Kidney epithelial cell (primary cell): ENCODE measurements around the gene ZNF22. TPM values are rescaled to one million over a fixed set of nuclear protein-coding genes. Genes with fewer than 3 reads are reported as not detected.
A peak's percentile ranks its signal among the peaks of the same experiment; 100 is the strongest.

Experiments used
- DNase-seq: peaks from one replicate; pipeline ENCODE4 v3.0.0-alpha.2; 2010; ENCODE audit warnings: low read depth
- H3K27me3 ChIP-seq: 2 replicates; pipeline ENCODE4 v1.6.0; 2011; ENCODE audit warnings: low read length; ENCODE audit not compliant: control insufficient read depth, insufficient read depth
- H3K36me3 ChIP-seq: 2 replicates; pipeline ENCODE4 v1.5.1; 2011; ENCODE audit warnings: low read length; ENCODE audit not compliant: control insufficient read depth, insufficient read depth
- H3K4me3 ChIP-seq: 2 replicates; pipeline ENCODE4 v1.5.1; 2011; ENCODE audit warnings: low read depth, mild to moderate bottlenecking, control low read depth, low read length
- total RNA-seq: library from RNA; depleted of rRNA; stranded (reverse); fragments of >200 nt; gene quantifications from 2 replicates; pipeline ENCODE4 v1.2.3, GENCODE V29; 2015
- TF ChIP-seq, protein P1 (sequence below): IDR thresholded peaks from 2 replicates; pipeline ENCODE4 v1.5.1; 2011; ENCODE audit warnings: mild to moderate bottlenecking, moderate library complexity, low read length, control low read depth, inconsistent platforms; ENCODE audit not compliant: insufficient read depth, poor library complexity, severe bottlenecking

Gene ZNF22
- total RNA-seq, 1 donor from 2014 or later, result 30.0 TPM

DNA sequence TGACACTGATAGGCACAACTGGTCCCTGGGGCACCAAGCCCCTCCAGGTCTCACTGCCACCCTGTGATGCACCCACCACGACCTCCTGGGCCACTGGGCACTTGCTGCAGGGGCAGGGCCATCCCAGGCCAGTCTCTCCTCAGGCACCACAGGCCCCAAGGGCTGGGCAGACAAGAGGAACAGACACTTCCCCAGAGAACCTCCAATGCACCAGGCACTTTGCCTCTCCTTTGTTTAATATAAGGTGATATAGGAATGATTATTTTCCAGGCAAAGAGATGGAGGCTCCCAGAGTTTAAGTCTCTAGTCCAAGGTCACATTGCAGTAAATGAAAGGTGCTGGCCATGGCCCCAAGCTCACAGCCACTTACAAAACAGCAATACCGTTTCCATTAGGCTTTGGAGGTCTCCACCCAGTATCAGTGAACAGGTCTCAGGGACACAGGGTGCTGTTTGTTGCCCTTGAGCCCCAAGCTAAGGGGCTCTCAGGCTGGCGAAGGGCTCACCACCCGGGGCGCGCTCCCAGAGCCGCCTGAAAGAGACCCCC, 26.6 kb upstream of the ZNF22 start:
- no peak for DNase-seq
- Histone ChIP-seq H3K4me3 (no peak overlapping the region), H3K36me3 (no peaks in the 10 kb centered on the region), H3K27me3 (no peaks in the 10 kb centered on the region)
- TF ChIP-seq, protein P1, sequence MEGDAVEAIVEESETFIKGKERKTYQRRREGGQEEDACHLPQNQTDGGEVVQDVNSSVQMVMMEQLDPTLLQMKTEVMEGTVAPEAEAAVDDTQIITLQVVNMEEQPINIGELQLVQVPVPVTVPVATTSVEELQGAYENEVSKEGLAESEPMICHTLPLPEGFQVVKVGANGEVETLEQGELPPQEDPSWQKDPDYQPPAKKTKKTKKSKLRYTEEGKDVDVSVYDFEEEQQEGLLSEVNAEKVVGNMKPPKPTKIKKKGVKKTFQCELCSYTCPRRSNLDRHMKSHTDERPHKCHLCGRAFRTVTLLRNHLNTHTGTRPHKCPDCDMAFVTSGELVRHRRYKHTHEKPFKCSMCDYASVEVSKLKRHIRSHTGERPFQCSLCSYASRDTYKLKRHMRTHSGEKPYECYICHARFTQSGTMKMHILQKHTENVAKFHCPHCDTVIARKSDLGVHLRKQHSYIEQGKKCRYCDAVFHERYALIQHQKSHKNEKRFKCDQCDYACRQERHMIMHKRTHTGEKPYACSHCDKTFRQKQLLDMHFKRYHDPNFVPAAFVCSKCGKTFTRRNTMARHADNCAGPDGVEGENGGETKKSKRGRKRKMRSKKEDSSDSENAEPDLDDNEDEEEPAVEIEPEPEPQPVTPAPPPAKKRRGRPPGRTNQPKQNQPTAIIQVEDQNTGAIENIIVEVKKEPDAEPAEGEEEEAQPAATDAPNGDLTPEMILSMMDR, result no peak

DNA sequence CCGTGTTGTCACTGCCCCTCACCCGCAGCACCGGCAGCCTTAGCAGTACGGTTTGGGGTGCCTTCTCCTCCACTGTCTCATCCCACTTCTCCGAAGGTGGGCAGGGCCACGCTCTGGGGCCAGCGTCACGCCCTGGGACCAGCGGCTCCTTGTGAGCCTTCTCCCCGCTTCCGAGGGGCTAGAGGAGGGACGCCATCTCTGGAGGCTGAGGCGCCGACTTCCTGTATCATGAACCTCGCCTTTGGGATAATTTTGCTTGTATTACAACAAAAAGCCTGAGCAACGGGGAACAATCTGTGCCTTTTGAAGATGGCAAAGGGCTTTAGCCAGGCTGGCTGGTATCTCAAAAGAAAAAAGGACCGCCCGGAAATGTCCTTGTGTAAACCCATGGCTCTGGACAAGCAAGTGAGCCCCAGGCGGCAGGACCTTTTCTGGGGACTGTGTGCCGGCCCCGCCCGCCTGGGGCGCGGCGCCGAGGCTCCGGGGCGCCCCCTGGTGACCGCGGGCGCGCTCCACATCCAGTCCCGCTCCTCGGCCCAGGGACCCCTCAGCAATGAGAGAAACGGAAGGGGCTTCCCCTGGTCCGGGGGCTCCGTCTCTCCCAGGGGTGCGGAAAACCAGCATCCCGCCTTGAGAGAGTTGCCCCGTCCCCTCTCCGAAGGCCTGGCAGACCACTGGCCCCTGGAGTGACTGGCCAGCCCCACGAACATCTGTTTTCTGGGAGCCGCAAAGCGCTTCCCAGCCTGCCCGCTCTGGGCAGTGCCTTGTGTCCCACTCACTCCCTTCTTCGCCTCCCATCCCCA, 25.9 kb upstream of the ZNF22 start:
- no peak for DNase-seq
- no peaks in the 10 kb centered on the region for H3K36me3 ChIP-seq
- no peaks in the 10 kb centered on the region for H3K27me3 ChIP-seq
- TF ChIP-seq, protein P1, result peak; percentile 51
- no peak overlapping the region for H3K4me3 ChIP-seq

DNA sequence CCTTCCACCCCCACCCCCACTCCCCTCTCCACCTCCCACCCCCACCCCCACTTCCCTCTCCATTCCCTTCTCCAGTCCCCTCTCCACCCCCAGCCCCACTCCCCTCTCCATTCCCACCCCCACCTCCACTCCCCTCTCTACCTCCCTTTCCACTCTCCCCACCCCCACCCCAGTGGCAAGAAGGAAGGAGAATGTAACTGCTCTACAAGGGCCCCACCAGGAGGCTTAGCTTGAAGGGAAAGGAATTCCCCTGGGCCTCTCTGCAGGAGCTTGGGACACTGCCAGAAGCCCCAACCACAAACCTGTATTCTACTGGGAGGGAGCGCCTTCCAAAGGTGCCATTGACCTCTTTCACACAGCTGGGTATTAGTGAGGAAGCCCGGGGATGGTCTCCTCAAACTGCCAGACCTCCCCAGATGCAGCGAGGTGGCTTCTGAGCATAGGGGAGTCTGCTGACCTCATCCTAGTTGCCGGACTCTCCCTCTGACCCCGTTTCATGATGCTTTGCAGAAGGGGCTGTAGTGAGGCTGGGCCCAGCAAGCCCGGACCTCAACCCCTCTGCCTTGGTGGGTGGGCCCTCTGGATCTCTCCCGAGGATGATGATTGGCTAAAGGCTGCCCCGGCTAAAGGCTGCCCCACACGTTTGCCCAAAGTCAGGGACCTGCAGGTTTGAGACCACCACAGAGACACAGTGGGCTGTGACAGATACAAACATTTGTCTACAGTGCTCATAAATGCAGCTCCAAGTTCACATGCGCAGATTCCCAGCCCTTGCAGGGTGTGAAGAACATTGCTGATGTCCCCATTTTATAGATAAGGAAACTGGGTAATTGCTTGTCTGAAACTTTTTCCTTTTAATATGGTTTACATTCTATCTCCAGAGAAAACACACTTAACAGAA, 25.0 kb upstream of the ZNF22 start:
- no peak overlapping the region for H3K4me3 ChIP-seq
- TF ChIP-seq, protein P1, result peak; percentile 20
- DNase-seq, result peak; percentile 77

DNA sequence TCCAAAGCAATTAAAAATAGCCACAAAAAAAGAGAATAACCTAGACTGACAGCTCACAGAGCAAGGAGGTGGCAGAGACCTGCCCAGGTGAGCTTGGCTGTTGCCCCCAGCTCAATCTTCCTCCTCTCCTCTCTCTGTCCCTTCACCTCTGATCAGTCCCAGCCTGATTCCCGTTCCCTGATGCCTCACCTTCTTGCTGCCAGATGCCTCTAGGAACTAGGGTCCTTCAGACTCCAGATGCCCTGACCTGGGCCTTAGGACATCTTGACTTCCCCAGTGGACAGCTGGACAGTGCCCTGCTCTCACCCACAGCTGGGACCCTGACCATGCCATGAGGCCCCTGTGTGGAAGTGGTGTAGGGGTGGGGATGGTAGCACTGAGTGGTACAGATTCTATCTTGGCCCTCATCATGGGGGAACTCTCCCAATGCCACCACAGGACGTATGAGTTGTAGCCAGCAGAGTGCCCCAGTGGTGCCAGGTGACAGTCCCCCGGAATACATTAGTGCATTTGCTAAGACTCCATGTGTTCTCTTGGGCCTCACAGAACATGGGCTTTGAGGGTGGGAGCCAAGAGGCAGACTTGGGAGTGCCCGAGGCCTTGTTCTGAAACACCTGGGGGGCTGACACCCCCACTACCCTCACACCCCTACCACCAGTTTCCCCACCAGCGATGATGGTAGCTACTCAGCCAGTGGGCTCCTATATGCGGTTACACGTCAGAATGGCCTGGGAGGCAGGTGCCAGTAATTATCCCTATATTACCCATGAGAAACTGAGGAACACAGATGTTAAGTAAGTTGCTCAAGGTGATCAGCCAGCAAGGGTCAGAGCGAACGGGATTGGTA, 24.1 kb upstream of the ZNF22 start:
- TF ChIP-seq, protein P1, result no peak
- no peaks in the 10 kb centered on the region for H3K36me3 ChIP-seq
- H3K4me3 ChIP-seq, result no peak overlapping the region
- DNase-seq, result no peak
- no peaks in the 10 kb centered on the region for H3K27me3 ChIP-seq

More for the DNA sequence above, 25.0 kb upstream of the ZNF22 start:
- Histone ChIP-seq H3K36me3 (no peaks in the 10 kb centered on the region), H3K27me3 (no peaks in the 10 kb centered on the region)
